Panc1 (cell line): ENCODE data around the gene TEKT2. TPM values are rescaled to one million over a fixed set of nuclear protein-coding genes. Genes with fewer than 3 reads are reported as not detected.

ENCODE experiments used
- ATAC-seq: fragments of 200-7000 bp; cut with Tn5 transposase; 2 replicates; pipeline ENCODE4 v1.9.1; 2020; ENCODE audit warnings: mild to moderate bottlenecking, moderate library complexity
- BruUV-seq: library from RNA; stranded (reverse); fragments of 400-500 nt; replicated peaks from 2 replicates; lab custom pipeline; 2021; lab: Mats Ljungman, UMichigan
- CTCF ChIA-PET: fragments of 300-600 bp; sonication (Branson Sonifier 250); formaldehyde crosslinking; loops from one replicate; lab custom pipeline; 2022; ENCODE audit warnings: antibody characterized with exemption; lab: Charles Lee
- POLR2A ChIA-PET: fragments of 300-600 bp; sonication (Branson Sonifier 250); formaldehyde crosslinking; loops from one replicate; lab custom pipeline; 2022; ENCODE audit warnings: antibody characterized with exemption; lab: Charles Lee
- DNase-seq: peaks from one replicate; pipeline ENCODE4 v3.0.0-alpha.2; 2010; ENCODE audit warnings: low read depth, low spot score
- H3K27ac ChIP-seq: 2 replicates; pipeline ENCODE4 v1.5.1; 2011; ENCODE audit warnings: mild to moderate bottlenecking, low read length, inconsistent platforms
- H3K27me3 ChIP-seq: fragments of 200-500 bp; sonication (Bioruptor generic); 2 replicates; pipeline ENCODE4 v1.6.0; 2014; ENCODE audit warnings: low read length, inconsistent platforms; ENCODE audit not compliant: control insufficient read depth, insufficient read depth
- H3K36me3 ChIP-seq: fragments of 200-500 bp; sonication (Bioruptor generic); 2 replicates; pipeline ENCODE4 v1.5.1; 2014; ENCODE audit warnings: inconsistent platforms, mild to moderate bottlenecking, low read length, moderate library complexity; ENCODE audit not compliant: control insufficient read depth, insufficient read depth
- H3K4me1 ChIP-seq: 2 replicates; pipeline ENCODE4 v1.5.1; 2011; ENCODE audit warnings: inconsistent platforms, mild to moderate bottlenecking, low read length, moderate library complexity; ENCODE audit not compliant: control insufficient read depth, insufficient read depth
- H3K4me3 ChIP-seq, 2 experiments: 2 replicates each; pipeline ENCODE4 v1.5.1; 2011 to 2012; ENCODE audit warnings: low read depth in 2 of 2, low read length in 2 of 2, mild to moderate bottlenecking in 2 of 2, inconsistent platforms in 1 of 2, moderate library complexity in 1 of 2
- H3K9me3 ChIP-seq: fragments of 200-500 bp; sonication (Bioruptor generic); 2 replicates; pipeline ENCODE4 v1.5.1; 2014; ENCODE audit warnings: low read depth, mild to moderate bottlenecking, inconsistent platforms, low read length, moderate library complexity; ENCODE audit not compliant: control insufficient read depth, insufficient read depth
- POLR2AphosphoS5 ChIP-seq: IDR thresholded peaks from 2 replicates; pipeline ENCODE4 v1.6.1; 2012; ENCODE audit warnings: mild to moderate bottlenecking, low read depth, low read length, moderate library complexity
- SIN3A ChIP-seq: IDR thresholded peaks from 2 replicates; pipeline ENCODE4 v1.6.1; 2012; ENCODE audit warnings: low read depth, mild to moderate bottlenecking, low read length, moderate library complexity, borderline replicate concordance; ENCODE audit not compliant: insufficient read depth
- TCF7L2 ChIP-seq: IDR thresholded peaks from 2 replicates; pipeline ENCODE4 v1.6.1; 2011; ENCODE audit warnings: mild to moderate bottlenecking, low read depth, low read length, inconsistent platforms
- in situ Hi-C: cut with HindIII; loops from 2 replicates; pipeline ENCODE4 v1.10.0; 2016; ENCODE audit warnings: low sequenced_read_pairs, low pct_unique_long_range_greater_than_20kb
- intact Hi-C: fragments of 100-400 bp; cut with micrococcal nuclease; formaldehyde crosslinking; loops from one replicate; pipeline ENCODE4 v1.10.0; 2022; ENCODE audit not compliant: unreplicated experiment
- total RNA-seq: library from RNA; stranded (reverse); gene quantifications from one replicate; pipeline ENCODE4 v1.2.1, GENCODE V29; 2021; ENCODE audit not compliant: unreplicated experiment
- TF ChIP-seq, protein P1 (sequence below), 2 experiments: IDR thresholded peaks; 2 replicates each; pipeline ENCODE4 v1.6.1; 2011 to 2012; ENCODE audit warnings: low read depth in 2 of 2, control low read depth in 1 of 2, low read length in 1 of 2, mild to moderate bottlenecking in 1 of 2, moderate library complexity in 1 of 2; ENCODE audit not compliant: insufficient read depth in 1 of 2
- TF ChIP-seq, protein P2 (sequence below): fragments of 450-650 bp; IDR thresholded peaks from 2 replicates; pipeline ENCODE4 v1.5.1; 2017; ENCODE audit warnings: mild to moderate bottlenecking

The TEKT2 gene
- total RNA-seq, 1 experiment from 2014 or later: 0.23 TPM

DNA sequence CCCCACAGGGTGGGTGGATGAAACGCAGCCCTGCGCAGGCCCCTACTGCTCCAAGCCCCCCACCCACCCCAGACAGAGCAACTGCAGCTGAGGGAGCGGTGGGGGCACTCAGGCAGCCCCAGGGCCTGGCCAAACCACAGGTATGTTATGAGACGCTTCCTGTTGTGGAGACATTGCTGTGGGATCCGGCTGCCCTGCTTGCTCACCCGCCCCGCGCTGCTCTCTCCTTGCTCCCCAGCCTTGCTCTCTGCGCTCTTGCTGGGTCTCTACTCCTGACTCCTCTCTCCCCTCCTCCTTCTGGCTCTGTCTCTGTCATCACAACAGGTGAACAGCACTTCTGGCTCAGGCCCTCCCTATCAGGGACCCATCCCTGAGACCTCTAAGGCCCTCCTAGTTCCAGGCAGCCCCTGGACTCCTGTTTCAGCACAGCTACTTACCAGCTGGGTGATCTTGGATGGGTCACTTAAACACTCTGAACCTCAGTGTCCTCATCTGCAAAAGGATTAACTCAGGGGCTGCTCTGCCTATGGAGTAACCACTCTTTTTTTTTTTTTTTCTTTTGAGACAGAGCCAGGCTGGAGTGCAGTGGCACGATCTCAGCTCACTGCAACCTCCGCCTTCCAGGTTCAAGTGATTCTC, 25.3 kb downstream of the TEKT2 start:
- in situ Hi-C loops (no loop called here), intact Hi-C loops (no loop called here)
- Histone ChIP-seq H3K4me3 (no peak overlapping the region), H3K9me3 (no peaks in the 10 kb centered on the region), H3K4me1 (peaks cover 12% of the 10 kb centered on the region; the same call in 1 of the 2 replicates), H3K27ac (no peak overlapping the region), H3K36me3 (no peaks in the 10 kb centered on the region), H3K27me3 (no peaks in the 10 kb centered on the region)
- POLR2A ChIA-PET: interaction anchor here (0.6 kb wide), 1 partner anchor 112 kb away, joined by 9 read pairs; no protein-coding TSS in a partner anchor
- CTCF ChIA-PET: interaction anchor here (0.8 kb wide), 2 partner anchors 26 to 79 kb away, joined by 4 to 5 read pairs; no protein-coding TSS in a partner anchor
- ATAC-seq: peak; percentile 81
- DNase-seq: no peak
- TF ChIP-seq TCF7L2: no peak
- TF ChIP-seq, protein P1, sequence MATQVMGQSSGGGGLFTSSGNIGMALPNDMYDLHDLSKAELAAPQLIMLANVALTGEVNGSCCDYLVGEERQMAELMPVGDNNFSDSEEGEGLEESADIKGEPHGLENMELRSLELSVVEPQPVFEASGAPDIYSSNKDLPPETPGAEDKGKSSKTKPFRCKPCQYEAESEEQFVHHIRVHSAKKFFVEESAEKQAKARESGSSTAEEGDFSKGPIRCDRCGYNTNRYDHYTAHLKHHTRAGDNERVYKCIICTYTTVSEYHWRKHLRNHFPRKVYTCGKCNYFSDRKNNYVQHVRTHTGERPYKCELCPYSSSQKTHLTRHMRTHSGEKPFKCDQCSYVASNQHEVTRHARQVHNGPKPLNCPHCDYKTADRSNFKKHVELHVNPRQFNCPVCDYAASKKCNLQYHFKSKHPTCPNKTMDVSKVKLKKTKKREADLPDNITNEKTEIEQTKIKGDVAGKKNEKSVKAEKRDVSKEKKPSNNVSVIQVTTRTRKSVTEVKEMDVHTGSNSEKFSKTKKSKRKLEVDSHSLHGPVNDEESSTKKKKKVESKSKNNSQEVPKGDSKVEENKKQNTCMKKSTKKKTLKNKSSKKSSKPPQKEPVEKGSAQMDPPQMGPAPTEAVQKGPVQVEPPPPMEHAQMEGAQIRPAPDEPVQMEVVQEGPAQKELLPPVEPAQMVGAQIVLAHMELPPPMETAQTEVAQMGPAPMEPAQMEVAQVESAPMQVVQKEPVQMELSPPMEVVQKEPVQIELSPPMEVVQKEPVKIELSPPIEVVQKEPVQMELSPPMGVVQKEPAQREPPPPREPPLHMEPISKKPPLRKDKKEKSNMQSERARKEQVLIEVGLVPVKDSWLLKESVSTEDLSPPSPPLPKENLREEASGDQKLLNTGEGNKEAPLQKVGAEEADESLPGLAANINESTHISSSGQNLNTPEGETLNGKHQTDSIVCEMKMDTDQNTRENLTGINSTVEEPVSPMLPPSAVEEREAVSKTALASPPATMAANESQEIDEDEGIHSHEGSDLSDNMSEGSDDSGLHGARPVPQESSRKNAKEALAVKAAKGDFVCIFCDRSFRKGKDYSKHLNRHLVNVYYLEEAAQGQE (IDR thresholded peaks at IDR 0.05; ENCODE audit: insufficient read depth in 1 of 2, low read depth in 2 of 2, low read length in 1 of 2): no peak
- TF ChIP-seq SIN3A: no peak
- TF ChIP-seq POLR2AphosphoS5: no peak
- TF ChIP-seq, protein P2, sequence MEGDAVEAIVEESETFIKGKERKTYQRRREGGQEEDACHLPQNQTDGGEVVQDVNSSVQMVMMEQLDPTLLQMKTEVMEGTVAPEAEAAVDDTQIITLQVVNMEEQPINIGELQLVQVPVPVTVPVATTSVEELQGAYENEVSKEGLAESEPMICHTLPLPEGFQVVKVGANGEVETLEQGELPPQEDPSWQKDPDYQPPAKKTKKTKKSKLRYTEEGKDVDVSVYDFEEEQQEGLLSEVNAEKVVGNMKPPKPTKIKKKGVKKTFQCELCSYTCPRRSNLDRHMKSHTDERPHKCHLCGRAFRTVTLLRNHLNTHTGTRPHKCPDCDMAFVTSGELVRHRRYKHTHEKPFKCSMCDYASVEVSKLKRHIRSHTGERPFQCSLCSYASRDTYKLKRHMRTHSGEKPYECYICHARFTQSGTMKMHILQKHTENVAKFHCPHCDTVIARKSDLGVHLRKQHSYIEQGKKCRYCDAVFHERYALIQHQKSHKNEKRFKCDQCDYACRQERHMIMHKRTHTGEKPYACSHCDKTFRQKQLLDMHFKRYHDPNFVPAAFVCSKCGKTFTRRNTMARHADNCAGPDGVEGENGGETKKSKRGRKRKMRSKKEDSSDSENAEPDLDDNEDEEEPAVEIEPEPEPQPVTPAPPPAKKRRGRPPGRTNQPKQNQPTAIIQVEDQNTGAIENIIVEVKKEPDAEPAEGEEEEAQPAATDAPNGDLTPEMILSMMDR: no peak
- BruUV-seq: no TSS peak

DNA sequence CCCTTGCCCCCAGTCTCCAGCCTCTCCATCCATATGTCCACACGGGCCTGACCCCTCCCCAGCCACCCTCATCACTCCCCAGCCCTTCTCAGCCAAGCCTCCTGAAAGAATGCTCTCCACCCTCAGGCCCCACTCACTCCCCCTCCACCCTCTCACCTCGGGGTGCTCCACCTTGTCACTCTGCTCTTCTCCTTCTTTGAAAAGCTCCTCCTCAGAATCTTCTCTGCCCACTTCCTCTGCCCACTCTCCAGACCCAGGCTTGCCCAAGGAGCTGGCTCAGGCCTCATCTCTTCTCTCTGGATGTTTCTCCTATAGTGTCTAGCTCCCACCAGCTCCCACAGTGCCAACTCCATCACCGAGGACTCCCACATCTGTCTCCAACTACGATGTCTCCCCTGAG, 27.3 kb downstream of the TEKT2 start:
- Histone ChIP-seq H3K36me3 (no peaks in the 10 kb centered on the region), H3K4me1 (peaks cover 12% of the 10 kb centered on the region; the same call in 1 of the 2 replicates), H3K27me3 (no peaks in the 10 kb centered on the region), H3K9me3 (no peaks in the 10 kb centered on the region), H3K27ac (no peak overlapping the region), H3K4me3 (no peak overlapping the region)
- DNase-seq (no peak), ATAC-seq (no peak)
- in situ Hi-C loops: no loop called here
- CTCF ChIA-PET: no interaction called here
- POLR2A ChIA-PET: no interaction called here
- intact Hi-C loops: no loop called here
- BruUV-seq: no TSS peak
- TF ChIP-seq POLR2AphosphoS5: no peak
- TF ChIP-seq, protein P2: no peak
- TF ChIP-seq, protein P1 (IDR thresholded peaks at IDR 0.05; ENCODE audit: insufficient read depth in 1 of 2, low read depth in 2 of 2, low read length in 1 of 2): no peak
- TF ChIP-seq SIN3A: no peak
- TF ChIP-seq TCF7L2: no peak
